HG02588 (cell line): Measurements from ENCODE around the gene SNCAIP.

ENCODE experiments used
- ATAC-seq: cut with Tn5 transposase; IDR thresholded peaks from one replicate; pipeline ENCODE4 v1.9.1; 2021; ENCODE audit warnings: mild to moderate bottlenecking, moderate library complexity; ENCODE audit not compliant: unreplicated experiment

SNCAIP gene

DNA sequence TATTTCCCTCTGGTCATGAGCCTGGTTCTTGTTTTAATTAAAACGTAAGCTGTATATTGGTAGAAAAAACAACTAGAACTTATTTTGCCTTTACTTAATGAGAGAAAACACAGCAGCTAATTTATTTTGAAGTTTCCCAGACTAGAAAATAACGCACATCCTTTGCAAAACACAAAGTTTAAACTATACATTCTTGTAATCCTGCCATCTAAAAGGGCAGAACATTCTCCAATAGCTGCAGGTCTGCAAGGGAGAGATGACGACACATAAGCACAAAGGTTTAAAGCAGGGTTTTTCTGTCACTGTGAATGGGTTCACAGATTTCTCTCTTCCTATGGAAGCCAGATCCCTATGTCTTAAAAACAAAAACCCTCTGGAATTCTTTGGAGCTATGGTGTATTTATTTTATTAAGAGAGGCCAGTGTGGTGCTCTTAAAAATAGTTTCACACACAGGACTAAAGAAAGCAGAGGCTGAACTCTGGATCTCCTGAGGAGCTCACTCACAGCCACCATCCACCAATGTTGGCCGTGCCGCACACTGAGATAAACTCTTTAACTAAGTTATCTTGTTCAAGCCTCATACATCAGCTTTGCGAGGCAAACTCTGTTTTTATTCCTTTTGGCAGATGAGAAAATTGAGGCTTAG lies 82.4 kb downstream of the SNCAIP start:
- no peak for ATAC-seq

DNA sequence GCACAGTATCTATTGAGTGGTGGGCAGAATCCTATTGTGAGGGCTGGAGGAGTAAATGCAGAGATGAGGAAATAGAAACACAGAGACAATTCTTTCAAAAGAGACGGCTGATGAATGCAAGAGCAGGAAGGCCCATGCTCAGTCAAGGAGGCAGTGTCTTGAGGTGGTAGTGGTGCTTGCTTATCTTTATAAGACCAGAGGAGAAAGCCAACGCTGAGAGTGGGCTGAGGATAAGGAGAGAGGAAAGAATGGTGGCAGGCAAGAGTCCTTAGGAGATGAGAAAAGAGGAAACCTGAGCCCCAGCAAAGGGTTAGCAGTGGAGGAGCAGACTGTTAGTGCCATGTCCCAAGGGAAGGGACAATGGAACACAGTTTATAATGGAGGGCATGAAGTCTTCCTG lies 86.0 kb downstream of the SNCAIP start:
- ATAC-seq, result no peak

DNA sequence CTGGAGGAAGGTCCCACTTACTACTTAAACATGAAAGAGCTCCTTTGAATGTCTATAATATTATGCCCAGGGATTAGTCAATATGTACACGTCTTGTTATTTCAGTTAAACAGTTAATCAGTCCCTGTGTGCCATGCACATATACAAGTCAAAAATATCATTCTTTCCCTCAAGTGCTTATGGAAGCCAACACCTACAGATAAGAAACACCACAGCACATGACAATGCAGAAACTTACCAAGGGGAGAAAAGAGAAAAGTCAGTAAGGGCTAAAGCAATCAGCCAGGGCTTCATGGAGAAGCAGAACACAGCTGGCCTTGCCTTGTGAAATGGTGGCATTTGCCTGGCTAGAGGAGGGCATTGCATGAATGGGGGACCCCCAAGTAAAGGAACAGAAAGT lies 88.3 kb downstream of the SNCAIP start:
- ATAC-seq, result no peak

GRCh38 chr5:122400938-122401337 lies 88.9 kb downstream of the SNCAIP start:
- no peak for ATAC-seq

GRCh38 chr5:122401976-122402725 lies 90.1 kb downstream of the SNCAIP start:
- no peak for ATAC-seq

DNA sequence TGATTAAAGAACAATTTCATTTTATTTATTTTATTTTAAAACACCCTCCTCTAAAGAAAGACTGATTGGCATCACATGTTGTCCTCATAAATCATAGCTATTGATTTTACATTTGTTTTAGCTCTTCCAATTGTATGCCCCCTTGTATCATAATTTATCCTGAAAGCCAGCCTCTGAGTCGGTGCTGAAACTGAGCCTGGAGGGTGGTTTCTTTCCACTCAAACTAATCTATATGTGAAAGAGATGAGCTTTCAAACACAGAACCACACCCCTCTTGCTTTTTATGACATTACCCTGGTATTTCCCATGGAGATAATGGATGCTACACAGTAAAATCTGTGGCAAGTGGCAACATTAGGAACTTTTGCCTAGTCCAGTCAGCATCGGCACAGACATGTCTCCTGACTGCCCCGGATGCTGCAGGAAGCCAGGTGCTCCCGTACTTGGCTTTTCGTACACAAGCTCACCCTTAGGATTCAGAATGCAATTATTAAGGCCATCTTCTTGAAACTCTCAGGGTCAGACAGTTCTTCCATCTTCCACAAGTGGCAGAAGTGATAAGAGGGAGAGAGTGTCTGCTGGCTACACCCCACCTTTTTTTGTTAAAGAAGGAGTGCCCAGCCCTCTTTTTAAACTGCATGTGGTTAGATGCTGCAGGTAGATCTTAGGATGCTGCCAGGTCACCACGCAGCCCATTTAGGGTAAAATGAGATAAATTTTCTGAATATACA lies 91.1 kb downstream of the SNCAIP start:
- ATAC-seq, result no peak

GRCh38 chr5:122404018-122404417 lies 92.0 kb downstream of the SNCAIP start:
- no peak for ATAC-seq

DNA sequence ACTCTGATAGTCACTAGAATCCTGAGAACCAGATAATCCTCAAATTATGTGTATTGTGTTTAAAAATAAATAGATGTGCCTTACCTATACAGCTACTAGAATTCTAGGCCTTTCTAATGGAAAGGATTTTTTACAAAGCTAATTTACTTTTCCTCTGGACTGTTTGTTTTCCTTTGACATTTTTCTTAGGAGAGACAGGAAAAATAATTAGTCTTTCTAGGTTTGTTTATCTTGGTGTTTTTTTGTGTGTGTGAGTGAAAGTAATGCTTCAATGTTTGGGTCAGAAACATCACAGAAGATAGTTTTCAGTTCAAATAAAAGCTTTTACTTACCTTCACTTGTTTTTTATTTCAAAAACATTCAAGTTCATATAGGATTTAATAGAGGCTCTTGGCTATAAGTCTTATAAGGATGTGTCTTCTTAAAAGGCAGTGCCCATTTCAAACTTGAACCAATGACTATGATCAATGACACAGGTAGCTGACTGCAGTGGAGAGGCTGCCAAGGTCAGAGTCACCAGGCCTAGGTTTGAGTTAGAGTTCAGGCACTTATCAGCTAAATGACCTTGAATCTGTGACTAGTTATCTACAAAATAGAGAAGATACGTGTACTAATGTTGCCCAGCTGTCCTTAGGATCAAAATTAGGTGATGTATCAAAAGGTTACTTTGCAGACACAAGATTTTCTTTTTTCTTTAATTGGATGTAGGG lies 92.8 kb downstream of the SNCAIP start:
- ATAC-seq, result no peak

DNA sequence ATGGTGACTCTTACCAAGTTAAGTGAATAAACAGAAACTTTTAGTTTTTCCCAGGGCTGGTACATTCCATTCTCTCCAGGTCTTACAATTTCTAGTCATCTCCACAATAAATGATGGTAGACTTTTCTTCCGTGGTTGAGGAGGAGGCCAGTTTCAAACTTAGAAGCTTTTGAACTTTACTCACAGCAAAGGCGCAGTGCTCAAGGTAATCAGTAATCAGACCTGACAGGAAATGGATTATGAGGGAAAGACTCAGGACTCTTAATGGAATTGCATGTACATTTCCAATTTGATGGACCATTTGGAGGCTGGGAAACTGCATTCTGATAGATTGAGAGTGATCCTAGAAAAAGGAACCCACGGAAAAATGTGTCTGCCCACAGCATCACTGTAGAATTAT lies 93.7 kb downstream of the SNCAIP start:
- no peak for ATAC-seq

DNA sequence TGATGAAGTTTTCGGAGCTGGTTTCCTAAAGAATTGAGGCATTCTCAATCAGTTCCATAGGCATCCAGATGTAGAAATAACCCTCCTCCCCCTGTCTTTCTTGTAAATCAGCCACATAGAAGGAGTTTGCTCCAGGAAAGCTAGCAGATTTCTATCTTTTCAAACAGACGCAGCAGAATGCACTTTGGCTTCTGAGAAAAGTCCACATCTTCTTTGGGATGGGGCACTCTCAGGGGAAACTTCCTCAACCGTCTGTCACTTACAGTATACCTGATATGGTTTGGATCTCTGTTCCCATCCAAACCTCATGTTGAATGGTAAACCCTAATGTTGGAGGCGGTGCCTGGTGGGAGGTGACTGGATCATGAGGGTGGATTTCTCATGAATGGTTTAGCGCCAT lies 94.1 kb downstream of the SNCAIP start:
- no peak for ATAC-seq

DNA sequence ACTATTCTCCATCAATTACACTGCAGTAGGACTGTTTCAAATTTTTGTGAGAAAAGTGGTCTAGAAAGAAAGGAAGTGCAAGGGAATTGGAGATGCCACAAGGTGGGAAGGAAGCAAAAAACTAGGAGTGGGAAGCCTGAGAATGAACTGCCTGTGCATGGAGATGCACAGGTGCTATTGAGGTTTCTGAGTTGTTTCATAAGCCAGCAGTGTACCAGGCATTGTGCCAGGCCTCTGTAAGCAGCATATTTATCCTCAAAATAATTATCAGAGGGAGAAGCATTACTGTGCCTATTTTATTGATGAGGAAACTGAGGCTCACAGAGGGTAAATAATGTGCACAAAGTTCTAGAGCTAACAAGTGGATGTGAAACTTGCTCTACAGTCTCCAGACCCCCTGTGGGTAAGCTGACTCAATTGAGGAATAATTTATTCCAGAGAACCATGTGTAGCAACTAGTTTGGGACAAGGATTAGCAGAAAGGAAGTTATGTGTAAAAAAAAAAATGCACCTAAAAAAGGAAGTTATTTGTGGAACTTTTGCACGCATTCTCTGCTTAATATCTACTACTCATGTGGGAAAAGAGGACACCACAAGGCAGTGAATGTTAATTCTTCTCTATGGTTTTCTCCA lies 96.7 kb downstream of the SNCAIP start:
- no peak for ATAC-seq

DNA sequence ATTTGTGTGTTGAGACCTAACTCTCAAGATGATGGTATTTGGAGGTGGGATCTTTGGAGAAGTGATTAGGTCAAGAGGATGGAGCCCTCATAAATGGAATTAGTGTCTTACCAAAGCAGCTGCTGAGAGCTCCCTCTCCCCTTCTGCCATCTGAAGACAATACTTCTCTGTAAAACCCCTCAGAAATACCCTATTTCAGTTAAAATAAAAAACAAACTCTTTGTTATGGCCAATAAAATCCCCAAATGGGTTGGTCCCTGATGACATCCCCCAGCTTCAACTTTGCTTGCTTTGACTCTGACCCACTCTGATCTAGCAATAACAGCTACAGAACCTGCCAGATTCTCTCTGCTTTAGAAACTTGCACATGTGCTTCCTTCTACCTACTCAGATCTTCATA lies 100.9 kb downstream of the SNCAIP start:
- ATAC-seq, result peak; percentile 32

GRCh38 chr5:122413722-122414121 lies 101.7 kb downstream of the SNCAIP start:
- peak; percentile 39 for ATAC-seq

DNA sequence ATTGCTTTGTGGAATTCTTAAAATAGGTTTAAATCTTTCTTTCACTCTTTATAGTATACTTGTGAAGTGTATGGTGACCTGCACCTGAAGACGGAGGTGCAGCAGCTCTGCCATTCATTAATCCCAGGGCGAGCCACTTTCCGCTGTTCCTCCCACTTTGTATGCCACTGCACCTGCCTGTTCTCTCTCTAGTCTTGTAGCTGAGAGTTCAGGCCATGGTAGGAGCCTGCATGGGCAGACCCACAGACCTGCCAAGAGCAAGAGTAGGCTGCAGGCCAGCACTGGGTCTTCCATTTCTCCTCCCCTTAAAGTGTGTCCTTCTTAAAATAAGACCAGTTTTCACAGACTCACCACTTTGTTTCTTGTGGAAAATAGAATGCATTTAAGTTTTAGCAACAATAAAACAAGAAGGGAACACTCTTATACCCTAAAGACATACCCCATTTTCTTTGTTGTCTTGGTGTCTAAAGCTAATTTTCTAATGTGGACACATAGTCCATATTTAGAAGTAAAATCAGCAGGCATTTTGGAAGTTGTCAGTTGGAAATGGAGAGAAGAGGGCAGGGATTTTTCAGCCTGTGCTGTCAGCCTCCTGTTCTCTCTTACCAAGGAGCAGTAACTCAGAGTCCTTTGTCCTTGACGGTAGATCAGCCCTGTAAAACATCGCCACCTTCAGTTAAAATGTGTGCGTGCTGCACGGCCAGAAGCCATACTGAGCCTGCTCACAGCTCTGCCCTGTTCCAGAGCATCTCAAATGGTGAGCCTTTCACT lies 103.2 kb downstream of the SNCAIP start:
- peak; percentile 82 for ATAC-seq

DNA sequence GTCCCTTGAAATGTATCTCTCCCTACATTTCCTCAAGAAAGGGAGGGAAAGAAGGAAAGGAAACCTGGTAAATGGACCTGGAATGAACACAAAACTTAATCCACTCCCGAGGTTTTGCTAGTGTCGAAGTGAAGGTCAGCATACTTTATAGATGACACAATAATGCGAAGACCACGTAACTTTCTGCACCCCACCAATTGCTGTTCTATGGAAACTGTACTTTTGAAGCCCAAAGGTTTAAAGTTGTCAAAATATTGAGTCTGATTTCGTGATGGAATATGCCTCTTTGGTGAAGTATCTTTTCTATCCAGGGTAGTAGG lies 103.7 kb downstream of the SNCAIP start:
- no peak for ATAC-seq

DNA sequence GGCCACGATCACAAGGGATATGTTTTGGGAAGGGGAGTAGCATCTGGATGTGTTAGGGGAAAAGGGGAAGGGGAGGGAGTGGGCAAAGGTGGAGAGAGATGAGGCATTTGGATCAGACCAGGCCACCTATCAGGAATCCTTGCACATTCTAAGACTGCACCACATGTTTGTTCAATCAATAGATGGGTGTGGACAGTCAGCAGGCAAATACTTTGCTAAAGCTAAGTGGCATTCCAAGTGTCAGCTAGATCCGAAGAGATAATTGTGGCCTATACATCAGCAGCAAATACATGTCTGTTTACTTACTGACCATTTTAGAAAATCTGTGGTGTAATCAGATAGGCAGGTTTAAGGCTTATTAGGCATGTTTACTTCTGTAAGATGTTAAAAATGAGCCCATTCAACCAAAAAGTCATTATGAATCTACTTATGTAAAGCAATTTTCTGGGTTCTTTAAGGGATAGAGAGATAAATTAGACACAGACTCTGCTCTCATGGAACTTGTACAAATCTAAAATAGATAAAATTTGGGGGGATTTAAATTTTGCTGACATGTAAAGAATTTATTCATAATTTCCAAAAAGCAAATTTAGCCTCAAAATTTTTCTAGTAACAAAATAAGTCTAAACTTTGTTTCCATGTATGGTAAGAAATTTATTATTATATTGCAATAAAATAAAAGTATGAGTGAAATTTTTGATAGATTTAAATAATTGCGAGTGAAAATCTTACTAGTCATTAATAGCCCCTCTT lies 107.3 kb downstream of the SNCAIP start:
- ATAC-seq, result no peak

DNA sequence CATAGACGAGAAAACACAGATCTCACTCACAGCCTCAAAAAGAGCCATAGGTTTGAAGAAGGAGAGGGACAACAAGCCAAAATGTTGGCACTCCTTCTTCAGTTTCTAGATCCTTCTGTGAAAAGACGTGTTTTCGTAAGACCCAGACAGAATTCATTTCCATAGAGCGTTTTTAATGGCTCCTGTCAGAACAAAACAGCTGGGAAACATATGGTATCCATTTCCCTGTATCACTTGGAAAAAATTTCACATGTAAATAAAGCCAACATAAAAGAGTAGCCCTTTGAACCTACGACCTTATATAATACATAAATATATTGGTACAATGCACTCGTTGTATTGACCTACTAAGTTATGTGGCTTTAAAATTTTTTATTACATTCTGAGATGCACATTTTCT lies 108.1 kb downstream of the SNCAIP start:
- no peak for ATAC-seq

DNA sequence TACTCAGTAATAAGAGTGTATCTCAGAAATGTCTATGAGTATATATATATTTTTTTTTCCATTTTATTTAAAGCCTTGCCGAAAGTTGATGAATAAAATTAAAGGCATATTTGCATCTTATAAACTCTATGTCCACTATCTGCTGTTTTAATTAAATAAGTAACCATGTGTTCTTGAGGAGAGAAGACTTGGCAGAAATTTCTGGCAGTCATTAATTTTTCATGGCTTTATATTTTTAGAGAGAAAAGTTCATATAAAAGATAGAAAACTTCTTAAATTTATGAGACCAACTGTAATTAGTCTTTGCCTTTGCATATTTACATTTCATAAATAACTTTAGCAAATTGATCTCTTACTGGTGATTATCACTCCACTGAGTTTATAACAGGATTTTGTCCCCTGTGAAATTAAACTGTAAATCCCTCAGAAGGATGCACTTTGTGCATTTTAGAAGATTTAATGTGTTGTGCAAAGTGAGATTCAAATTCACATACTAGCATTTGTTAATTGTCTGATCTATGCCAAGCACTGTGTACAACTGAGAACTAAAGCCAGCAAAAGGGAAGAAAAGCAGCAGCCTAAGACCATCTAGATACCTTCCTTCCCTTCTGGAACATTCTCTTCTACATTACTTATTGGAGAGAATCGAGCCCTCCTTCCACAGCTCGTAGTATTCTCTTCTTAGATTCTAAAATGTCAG lies 108.7 kb downstream of the SNCAIP start:
- ATAC-seq, result no peak
